ENCODE data around the gene ROR1.
A peak's percentile ranks its signal among the peaks of the same experiment; 100 is the strongest.

ROR1 gene

DNA sequence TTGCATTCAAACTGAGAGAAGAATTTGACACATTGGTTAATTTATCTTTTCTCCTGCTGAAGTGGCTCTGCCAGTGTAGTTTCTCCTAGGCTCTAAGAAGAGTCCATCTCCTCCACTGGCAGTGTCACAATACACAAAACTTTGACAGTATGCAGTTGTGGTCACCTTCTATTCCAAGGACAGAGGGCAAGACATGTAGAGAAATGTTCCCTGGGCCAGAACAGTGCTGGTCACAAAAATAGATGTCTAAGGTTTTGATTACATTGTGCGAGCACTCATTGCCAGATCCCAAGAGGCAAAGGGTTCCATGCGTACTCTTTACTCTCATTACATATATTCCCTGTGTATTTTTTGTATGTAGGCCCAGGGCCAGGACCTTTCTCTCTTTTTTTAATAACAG is 281.5 kb downstream of the ROR1 start:
- TF ChIP-seq, protein P1, sequence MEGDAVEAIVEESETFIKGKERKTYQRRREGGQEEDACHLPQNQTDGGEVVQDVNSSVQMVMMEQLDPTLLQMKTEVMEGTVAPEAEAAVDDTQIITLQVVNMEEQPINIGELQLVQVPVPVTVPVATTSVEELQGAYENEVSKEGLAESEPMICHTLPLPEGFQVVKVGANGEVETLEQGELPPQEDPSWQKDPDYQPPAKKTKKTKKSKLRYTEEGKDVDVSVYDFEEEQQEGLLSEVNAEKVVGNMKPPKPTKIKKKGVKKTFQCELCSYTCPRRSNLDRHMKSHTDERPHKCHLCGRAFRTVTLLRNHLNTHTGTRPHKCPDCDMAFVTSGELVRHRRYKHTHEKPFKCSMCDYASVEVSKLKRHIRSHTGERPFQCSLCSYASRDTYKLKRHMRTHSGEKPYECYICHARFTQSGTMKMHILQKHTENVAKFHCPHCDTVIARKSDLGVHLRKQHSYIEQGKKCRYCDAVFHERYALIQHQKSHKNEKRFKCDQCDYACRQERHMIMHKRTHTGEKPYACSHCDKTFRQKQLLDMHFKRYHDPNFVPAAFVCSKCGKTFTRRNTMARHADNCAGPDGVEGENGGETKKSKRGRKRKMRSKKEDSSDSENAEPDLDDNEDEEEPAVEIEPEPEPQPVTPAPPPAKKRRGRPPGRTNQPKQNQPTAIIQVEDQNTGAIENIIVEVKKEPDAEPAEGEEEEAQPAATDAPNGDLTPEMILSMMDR (IDR thresholded peaks at IDR 0.05; ENCODE audit: unreplicated experiment in 3 of 3): no peak
- H3K36me3 Mint-ChIP-seq (ENCODE audit: low read depth): peaks cover 64% of the 10 kb centered on the region
- H3K27ac Mint-ChIP-seq: no peak overlapping the region
- H3K4me3 Mint-ChIP-seq: no peak overlapping the region
- H3K4me1 Mint-ChIP-seq: peaks cover 17% of the 10 kb centered on the region
- peaks cover 23% of the 10 kb centered on the region for H3K9me3 Mint-ChIP-seq
- H3K27me3 Mint-ChIP-seq (ENCODE audit: low read depth): no peaks in the 10 kb centered on the region

- no peaks in the 10 kb centered on the region for H3K27me3 Mint-ChIP-seq (ENCODE audit: low read depth)
- no peak overlapping the region for H3K27ac Mint-ChIP-seq
- H3K9me3 Mint-ChIP-seq: peaks cover 23% of the 10 kb centered on the region
- TF ChIP-seq, protein P1 (IDR thresholded peaks at IDR 0.05; ENCODE audit: unreplicated experiment in 3 of 3): no peak
- peaks cover 6% of the 10 kb centered on the region for H3K4me1 Mint-ChIP-seq
- H3K36me3 Mint-ChIP-seq (ENCODE audit: low read depth): peaks cover 70% of the 10 kb centered on the region
- no peak overlapping the region for H3K4me3 Mint-ChIP-seq
Measured at GRCh38 chr1:64059556-64059955, 285.7 kb downstream of the ROR1 start.

GRCh38 chr1:64060611-64061302 is 286.9 kb downstream of the ROR1 start:
- TF ChIP-seq, protein P1 (IDR thresholded peaks at IDR 0.05; ENCODE audit: unreplicated experiment in 3 of 3): no peak
- Mint-ChIP-seq H3K36me3 (ENCODE audit: low read depth) (peaks cover 65% of the 10 kb centered on the region), H3K4me1 (peaks cover 6% of the 10 kb centered on the region), H3K27ac (peak overlapping the region in 1 of 3 experiments; percentile 79), H3K9me3 (peaks cover 23% of the 10 kb centered on the region), H3K4me3 (no peak overlapping the region), H3K27me3 (ENCODE audit: low read depth) (no peaks in the 10 kb centered on the region)

DNA sequence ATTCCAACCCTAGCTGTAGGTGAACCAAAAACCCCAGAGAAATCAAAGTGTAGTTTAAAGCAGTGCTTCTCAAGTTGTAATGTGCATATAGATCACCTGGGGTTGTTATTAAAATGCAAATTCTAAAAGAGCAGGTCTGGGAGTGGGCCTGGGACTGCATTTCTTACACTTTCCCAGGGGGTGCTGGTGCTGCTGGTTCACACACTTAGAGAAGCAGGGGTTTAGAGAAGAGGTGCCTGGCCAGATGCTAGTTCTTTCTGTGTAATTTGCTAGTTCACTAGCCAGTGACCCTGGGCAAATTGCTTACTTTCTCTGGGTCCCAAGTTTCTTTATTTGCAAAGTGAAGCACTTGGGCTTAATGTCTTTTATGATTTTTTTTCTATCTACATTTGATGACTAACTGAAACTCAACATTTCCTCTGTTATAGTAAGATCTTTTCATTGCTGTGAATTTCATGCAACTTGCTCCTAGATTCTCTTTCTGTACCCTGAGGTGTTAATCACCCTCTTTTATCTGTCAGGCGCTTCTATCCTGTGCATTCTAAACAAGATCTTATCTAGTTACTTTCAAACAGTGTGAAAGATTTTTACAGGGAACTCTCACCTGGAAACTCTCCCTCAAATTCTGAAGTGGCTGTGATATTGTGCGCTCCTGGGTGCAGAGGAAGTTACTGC is 287.8 kb downstream of the ROR1 start:
- TF ChIP-seq, protein P1 (IDR thresholded peaks at IDR 0.05; ENCODE audit: unreplicated experiment in 3 of 3): no peak
- Mint-ChIP-seq H3K36me3 (ENCODE audit: low read depth) (peaks cover 65% of the 10 kb centered on the region), H3K4me3 (no peak overlapping the region), H3K27ac (peak overlapping the region in 2 of 3 experiments; percentile 16 to 79), H3K9me3 (peaks cover 23% of the 10 kb centered on the region), H3K4me1 (peaks cover 6% of the 10 kb centered on the region), H3K27me3 (ENCODE audit: low read depth) (no peaks in the 10 kb centered on the region)

GRCh38 chr1:64062529-64062928 is 288.7 kb downstream of the ROR1 start:
- H3K27ac Mint-ChIP-seq: peak overlapping the region in 1 of 3 experiments; percentile 55
- no peaks in the 10 kb centered on the region for H3K27me3 Mint-ChIP-seq (ENCODE audit: low read depth)
- H3K36me3 Mint-ChIP-seq (ENCODE audit: low read depth): peaks cover 59% of the 10 kb centered on the region
- H3K4me1 Mint-ChIP-seq: peaks cover 6% of the 10 kb centered on the region
- TF ChIP-seq, protein P1 (IDR thresholded peaks at IDR 0.05; ENCODE audit: unreplicated experiment in 3 of 3): no peak
- peaks cover 18% of the 10 kb centered on the region for H3K9me3 Mint-ChIP-seq
- H3K4me3 Mint-ChIP-seq: no peak overlapping the region
